ENCODE results near the gene ASRGL1.

Gene ASRGL1

DNA sequence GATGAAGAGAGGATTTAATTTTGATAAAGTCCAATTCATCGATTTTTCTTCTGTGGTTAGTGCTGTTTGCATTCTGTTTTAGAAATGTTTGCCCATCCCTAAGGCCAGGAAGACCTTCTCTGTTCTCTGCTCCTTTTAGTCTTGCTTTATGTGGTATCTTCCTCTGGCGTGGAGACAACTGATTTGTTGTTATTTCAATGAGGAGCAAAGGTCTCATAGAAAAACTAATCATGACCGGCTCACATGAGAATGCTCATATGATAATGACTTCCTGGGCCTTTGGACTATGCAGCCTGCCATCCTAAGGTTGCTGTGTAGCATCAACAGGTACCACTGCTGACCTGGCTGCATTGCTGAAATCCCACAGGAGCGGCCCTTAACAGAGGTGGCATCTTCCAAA lies 101.4 kb downstream of the ASRGL1 start:
- no peak for DNase-seq (ENCODE audit: extremely low read depth, low read depth)
- no peak overlapping the region for H3K4me3 ChIP-seq (replicated peaks; ENCODE audit: low read depth, low read length)
- TF ChIP-seq, protein P1, sequence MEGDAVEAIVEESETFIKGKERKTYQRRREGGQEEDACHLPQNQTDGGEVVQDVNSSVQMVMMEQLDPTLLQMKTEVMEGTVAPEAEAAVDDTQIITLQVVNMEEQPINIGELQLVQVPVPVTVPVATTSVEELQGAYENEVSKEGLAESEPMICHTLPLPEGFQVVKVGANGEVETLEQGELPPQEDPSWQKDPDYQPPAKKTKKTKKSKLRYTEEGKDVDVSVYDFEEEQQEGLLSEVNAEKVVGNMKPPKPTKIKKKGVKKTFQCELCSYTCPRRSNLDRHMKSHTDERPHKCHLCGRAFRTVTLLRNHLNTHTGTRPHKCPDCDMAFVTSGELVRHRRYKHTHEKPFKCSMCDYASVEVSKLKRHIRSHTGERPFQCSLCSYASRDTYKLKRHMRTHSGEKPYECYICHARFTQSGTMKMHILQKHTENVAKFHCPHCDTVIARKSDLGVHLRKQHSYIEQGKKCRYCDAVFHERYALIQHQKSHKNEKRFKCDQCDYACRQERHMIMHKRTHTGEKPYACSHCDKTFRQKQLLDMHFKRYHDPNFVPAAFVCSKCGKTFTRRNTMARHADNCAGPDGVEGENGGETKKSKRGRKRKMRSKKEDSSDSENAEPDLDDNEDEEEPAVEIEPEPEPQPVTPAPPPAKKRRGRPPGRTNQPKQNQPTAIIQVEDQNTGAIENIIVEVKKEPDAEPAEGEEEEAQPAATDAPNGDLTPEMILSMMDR (IDR thresholded peaks at IDR 0.05; ENCODE audit: low read depth, low read length, missing control alignments), result no peak

DNA sequence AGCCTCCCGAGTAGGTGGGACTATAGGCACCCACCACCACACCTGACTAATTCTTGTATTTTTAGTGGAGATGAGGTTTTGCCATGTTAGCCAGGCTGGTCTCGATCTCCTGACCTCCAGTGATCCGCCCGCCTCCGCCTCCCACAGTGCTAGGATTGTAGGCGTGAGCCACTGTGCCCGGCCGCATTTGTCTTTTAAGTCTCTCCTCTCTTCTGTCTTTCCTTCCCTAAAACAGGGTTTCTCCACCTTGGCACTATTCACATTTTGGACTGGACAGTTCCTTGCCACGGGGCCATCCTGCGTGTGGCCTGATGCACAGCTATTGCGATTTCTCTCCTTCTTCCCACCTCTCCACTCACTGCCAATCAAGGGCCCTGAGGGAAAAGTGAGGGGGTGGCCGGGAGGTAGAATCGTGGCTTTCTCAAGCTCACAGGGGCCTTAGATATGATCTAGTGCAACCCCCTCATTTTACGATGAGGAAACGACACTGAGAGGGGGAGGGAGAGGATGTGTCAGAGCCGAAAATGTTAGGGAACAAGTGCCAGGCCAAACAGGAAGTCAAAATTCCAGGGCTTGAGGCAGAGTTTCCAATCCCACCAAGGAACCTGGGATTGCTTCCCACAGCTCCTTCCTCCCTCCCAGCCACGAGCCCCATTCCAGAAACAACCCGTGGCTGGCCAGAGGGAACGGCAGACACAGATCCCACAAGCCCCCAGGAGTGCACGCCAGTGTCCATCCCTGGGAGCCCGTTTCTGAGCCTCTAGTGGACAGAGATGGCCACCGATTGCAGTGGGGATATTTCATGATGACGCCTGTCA lies 102.7 kb downstream of the ASRGL1 start:
- TF ChIP-seq, protein P1 (IDR thresholded peaks at IDR 0.05; ENCODE audit: low read depth, low read length, missing control alignments), result no peak
- no peak for DNase-seq (ENCODE audit: extremely low read depth, low read depth)
- no peak overlapping the region for H3K4me3 ChIP-seq (replicated peaks; ENCODE audit: low read depth, low read length)
